Glutamatergic neuron (in vitro differentiated cells): ENCODE measurements around the gene BANK1. TPM values are rescaled to one million over a fixed set of nuclear protein-coding genes. Genes with fewer than 3 reads are reported as not detected.

Experiments
- DNase-seq: peaks from one replicate; pipeline ENCODE4 v3.0.0; 2022
- H3K27ac Mint-ChIP-seq: one replicate; pipeline ENCODE4 v1.8.0; 2020; ENCODE audit warnings: mild to moderate bottlenecking, mixed read lengths, inconsistent platforms; ENCODE audit not compliant: unreplicated experiment
- H3K27me3 Mint-ChIP-seq: one replicate; pipeline ENCODE4 v1.8.0; 2020; ENCODE audit warnings: mild to moderate bottlenecking, moderate library complexity, mixed read lengths, inconsistent platforms; ENCODE audit not compliant: unreplicated experiment
- H3K36me3 Mint-ChIP-seq: one replicate; pipeline ENCODE4 v1.8.0; 2020; ENCODE audit warnings: mild to moderate bottlenecking, mixed read lengths, inconsistent platforms; ENCODE audit not compliant: unreplicated experiment
- H3K4me1 Mint-ChIP-seq: one replicate; pipeline ENCODE4 v1.8.0; 2020; ENCODE audit warnings: mild to moderate bottlenecking, low read depth, mixed read lengths, inconsistent platforms; ENCODE audit not compliant: unreplicated experiment
- H3K4me3 Mint-ChIP-seq: one replicate; pipeline ENCODE4 v1.8.0; 2020; ENCODE audit warnings: mild to moderate bottlenecking, mixed read lengths, inconsistent platforms; ENCODE audit not compliant: unreplicated experiment
- H3K9me3 Mint-ChIP-seq: one replicate; pipeline ENCODE4 v1.8.0; 2020; ENCODE audit warnings: mild to moderate bottlenecking, moderate library complexity, mixed read lengths, inconsistent platforms; ENCODE audit not compliant: unreplicated experiment
- total RNA-seq: library from RNA; stranded (reverse); fragmentation: NEBNext Ultra II Directional; extraction: Animal tissue kit (Norgen Biotek cat#: 25700); gene quantifications from one replicate; pipeline ENCODE4 v1.2.1, GENCODE V29; 2021; ENCODE audit not compliant: unreplicated experiment
- TF ChIP-seq, protein P1 (sequence below): fragments of 200-600 bp; sonication (generic); IDR thresholded peaks from one replicate; pipeline ENCODE4 v1.5.0; 2021; ENCODE audit not compliant: partially characterized antibody, unreplicated experiment

BANK1 gene
- total RNA-seq, 1 donor from 2014 or later, result not detected

DNA sequence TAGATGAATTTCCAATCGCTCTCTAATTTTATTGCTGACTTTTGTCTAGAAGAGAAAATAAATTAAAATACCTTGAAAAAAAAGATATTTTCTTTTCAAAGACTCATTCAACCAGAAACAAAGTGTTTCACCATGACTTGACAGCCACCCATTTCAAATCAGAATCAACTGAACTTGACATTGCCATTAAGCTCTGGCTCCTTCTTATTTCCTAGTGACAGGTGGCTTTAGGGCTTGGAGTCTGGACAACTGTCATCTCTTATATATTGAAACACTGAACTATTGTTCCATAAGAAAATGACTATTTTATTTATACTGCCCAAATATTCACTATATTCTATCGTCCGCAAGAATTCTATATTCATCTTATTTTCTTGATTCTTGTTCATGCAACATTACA lies 325.6 kb downstream of the BANK1 start:
- Mint-ChIP-seq H3K27ac (no peak overlapping the region), H3K36me3 (peaks cover 4% of the 10 kb centered on the region), H3K4me1 (no peaks in the 10 kb centered on the region), H3K27me3 (no peaks in the 10 kb centered on the region), H3K9me3 (no peaks in the 10 kb centered on the region), H3K4me3 (no peak overlapping the region)
- TF ChIP-seq, protein P1, sequence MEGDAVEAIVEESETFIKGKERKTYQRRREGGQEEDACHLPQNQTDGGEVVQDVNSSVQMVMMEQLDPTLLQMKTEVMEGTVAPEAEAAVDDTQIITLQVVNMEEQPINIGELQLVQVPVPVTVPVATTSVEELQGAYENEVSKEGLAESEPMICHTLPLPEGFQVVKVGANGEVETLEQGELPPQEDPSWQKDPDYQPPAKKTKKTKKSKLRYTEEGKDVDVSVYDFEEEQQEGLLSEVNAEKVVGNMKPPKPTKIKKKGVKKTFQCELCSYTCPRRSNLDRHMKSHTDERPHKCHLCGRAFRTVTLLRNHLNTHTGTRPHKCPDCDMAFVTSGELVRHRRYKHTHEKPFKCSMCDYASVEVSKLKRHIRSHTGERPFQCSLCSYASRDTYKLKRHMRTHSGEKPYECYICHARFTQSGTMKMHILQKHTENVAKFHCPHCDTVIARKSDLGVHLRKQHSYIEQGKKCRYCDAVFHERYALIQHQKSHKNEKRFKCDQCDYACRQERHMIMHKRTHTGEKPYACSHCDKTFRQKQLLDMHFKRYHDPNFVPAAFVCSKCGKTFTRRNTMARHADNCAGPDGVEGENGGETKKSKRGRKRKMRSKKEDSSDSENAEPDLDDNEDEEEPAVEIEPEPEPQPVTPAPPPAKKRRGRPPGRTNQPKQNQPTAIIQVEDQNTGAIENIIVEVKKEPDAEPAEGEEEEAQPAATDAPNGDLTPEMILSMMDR, result no peak
- no peak for DNase-seq

DNA sequence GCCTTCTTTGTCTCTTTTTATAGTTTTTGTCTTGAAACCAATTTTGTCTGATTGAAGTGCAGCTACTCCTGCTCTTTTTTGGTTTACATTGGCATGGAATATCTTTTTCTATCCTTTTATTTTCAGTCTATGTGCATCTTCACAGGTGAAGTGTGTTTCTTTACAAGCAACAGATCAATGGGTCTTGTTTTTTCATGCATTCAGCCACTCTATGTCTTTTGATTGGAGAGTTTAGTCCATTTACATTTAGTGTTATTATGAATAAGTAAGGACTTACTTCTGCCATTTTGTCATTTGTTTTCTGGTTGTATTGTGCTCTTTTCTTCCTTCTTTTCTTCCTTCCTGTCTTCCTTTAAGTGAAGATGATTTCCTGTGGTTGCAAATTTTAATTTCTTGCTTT lies 330.3 kb downstream of the BANK1 start:
- Mint-ChIP-seq H3K9me3 (peaks cover 2% of the 10 kb centered on the region), H3K27me3 (no peaks in the 10 kb centered on the region), H3K27ac (no peak overlapping the region), H3K4me1 (no peaks in the 10 kb centered on the region), H3K4me3 (no peak overlapping the region), H3K36me3 (peaks cover 8% of the 10 kb centered on the region)
- no peak for DNase-seq
- TF ChIP-seq, protein P1, result no peak
